Measurements from ENCODE around the gene CKMT2. TPM values are rescaled to one million over a fixed set of nuclear protein-coding genes. Genes with fewer than 3 reads are reported as not detected.

CKMT2 gene
- total RNA-seq, 3 donors from 2014 or later, result 3.6 to 5.3 (median 3.7) TPM

DNA sequence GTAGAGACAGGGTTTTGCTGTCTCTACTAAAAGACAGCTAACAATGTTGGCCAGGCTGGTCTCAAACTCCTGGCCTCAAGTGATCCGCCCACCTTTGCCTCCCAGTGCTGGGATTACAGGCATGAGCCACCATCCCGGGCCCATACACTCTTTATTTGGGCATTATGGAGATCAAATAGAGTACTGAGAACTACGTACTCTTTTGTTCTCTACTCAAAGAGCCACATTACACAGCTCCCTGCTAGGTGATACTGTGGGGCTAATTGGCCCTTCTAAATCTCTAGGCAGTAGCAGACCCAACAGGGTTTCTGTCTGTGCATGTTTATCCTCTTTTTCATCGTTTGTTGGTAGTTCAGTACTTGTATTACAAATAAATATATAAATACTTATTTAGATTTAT is 16.1 kb downstream of the CKMT2 start:
- H3K9me3 ChIP-seq, result no peaks in the 10 kb centered on the region
- TF ChIP-seq, protein P1, sequence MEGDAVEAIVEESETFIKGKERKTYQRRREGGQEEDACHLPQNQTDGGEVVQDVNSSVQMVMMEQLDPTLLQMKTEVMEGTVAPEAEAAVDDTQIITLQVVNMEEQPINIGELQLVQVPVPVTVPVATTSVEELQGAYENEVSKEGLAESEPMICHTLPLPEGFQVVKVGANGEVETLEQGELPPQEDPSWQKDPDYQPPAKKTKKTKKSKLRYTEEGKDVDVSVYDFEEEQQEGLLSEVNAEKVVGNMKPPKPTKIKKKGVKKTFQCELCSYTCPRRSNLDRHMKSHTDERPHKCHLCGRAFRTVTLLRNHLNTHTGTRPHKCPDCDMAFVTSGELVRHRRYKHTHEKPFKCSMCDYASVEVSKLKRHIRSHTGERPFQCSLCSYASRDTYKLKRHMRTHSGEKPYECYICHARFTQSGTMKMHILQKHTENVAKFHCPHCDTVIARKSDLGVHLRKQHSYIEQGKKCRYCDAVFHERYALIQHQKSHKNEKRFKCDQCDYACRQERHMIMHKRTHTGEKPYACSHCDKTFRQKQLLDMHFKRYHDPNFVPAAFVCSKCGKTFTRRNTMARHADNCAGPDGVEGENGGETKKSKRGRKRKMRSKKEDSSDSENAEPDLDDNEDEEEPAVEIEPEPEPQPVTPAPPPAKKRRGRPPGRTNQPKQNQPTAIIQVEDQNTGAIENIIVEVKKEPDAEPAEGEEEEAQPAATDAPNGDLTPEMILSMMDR (IDR thresholded peaks at IDR 0.05), result no peak
- no peak for TF ChIP-seq POLR2AphosphoS5 (IDR thresholded peaks at IDR 0.05)
- peaks cover 0 to 6% of the 10 kb centered on the region in 2 donors for H3K4me1 ChIP-seq
- peak overlapping the region in 1 of 2 donors; percentile 17 for H3K27ac ChIP-seq
- H3K27me3 ChIP-seq, result no peaks in the 10 kb centered on the region
- intact Hi-C loops (cut with DNase I; ENCODE audit: low total_unique reads), result no loop called here
- no peak overlapping the region for H3K4me3 ChIP-seq
- DNase-seq (ENCODE audit: low spot score in 2 of 2), result no peak
- no peaks in the 10 kb centered on the region for H3K36me3 ChIP-seq

DNA sequence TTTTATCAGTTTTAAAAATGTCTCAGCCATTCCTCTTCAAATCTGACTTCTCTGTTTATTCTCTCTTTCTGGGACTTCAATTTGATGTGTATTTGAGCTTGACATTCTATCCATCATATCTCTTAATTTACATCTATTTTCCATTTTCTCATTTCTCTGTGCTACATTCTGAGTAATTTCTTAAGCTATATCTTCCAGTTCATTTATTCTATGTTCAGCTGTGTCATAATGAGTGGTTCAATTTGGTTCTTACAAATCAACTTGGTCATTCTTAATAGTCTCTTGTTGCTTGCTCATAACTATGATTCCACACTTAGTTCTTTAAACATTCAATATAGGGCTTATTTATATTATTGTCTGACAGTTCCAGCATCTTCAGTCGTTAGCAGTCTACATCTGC is 16.9 kb downstream of the CKMT2 start:
- Histone ChIP-seq H3K36me3 (no peaks in the 10 kb centered on the region), H3K9me3 (no peaks in the 10 kb centered on the region), H3K4me3 (no peak overlapping the region), H3K27me3 (no peaks in the 10 kb centered on the region), H3K4me1 (peaks cover 0 to 6% of the 10 kb centered on the region in 2 donors), H3K27ac (no peak overlapping the region)
- TF ChIP-seq POLR2AphosphoS5 (IDR thresholded peaks at IDR 0.05) (no peak), POLR2A (IDR thresholded peaks at IDR 0.05) (no peak)
- intact Hi-C loops (cut with DNase I; ENCODE audit: low total_unique reads), result no loop called here
- DNase-seq (ENCODE audit: low spot score in 2 of 2), result no peak

DNA sequence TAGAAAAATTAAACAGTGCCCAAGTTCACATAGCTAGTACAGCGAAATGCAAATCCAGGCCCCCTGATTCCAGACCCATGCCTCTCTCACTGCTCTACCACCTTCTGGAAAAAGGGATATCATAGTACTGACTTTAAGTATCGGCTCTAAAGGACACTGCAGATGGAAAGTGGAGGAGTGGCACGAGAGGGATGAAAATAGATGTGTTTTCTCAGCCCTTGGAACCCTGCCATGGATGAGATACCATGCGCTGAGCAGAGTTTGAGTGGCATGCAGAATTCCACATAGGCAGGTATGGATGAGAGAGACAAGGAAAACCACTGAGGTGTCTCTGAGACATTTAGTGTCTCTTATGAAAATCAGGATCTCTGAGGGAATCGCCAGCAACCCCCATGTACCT is 18.8 kb downstream of the CKMT2 start:
- no peak for TF ChIP-seq POLR2AphosphoS5 (IDR thresholded peaks at IDR 0.05)
- TF ChIP-seq, protein P1 (IDR thresholded peaks at IDR 0.05), result no peak
- TF ChIP-seq POLR2A (IDR thresholded peaks at IDR 0.05), result no peak
- Histone ChIP-seq H3K9me3 (no peaks in the 10 kb centered on the region), H3K36me3 (no peaks in the 10 kb centered on the region), H3K27ac (no peak overlapping the region), H3K27me3 (no peaks in the 10 kb centered on the region), H3K4me1 (peaks cover 0 to 6% of the 10 kb centered on the region in 2 donors), H3K4me3 (no peak overlapping the region)
- intact Hi-C loops (cut with DNase I; ENCODE audit: low total_unique reads), result no loop called here
- DNase-seq (ENCODE audit: low spot score in 2 of 2), result no peak

DNA sequence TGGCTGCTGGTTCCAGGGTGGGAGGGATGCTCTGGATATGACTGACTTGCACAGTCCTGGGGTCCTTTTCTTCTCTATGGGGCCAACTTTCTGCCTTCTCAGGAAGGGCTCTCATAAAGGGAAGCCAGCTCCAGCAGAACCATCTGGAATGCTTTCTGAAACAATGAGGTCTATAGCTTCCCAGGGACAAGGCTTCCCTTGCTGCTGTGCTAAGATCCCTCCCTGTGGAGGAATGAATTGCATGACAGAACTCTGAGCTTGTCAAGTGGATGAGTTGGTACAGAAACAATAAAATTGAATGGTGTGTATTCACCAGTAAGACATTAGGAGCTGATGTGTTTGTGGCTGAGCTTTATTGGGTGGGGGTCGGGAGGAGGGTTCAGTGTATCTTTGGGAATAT is 19.8 kb downstream of the CKMT2 start:
- no peak for TF ChIP-seq POLR2AphosphoS5 (IDR thresholded peaks at IDR 0.05)
- TF ChIP-seq, protein P1 (IDR thresholded peaks at IDR 0.05), result no peak
- no peak for TF ChIP-seq POLR2A (IDR thresholded peaks at IDR 0.05)
- no peak overlapping the region for H3K27ac ChIP-seq
- no peak for DNase-seq (ENCODE audit: low spot score in 2 of 2)
- no peak overlapping the region for H3K4me3 ChIP-seq
- no peaks in the 10 kb centered on the region for H3K9me3 ChIP-seq
- intact Hi-C loops (cut with DNase I; ENCODE audit: low total_unique reads), result no loop called here
- no peaks in the 10 kb centered on the region for H3K36me3 ChIP-seq
- no peaks in the 10 kb centered on the region for H3K27me3 ChIP-seq
- H3K4me1 ChIP-seq, result peaks cover 0 to 3% of the 10 kb centered on the region in 2 donors

DNA sequence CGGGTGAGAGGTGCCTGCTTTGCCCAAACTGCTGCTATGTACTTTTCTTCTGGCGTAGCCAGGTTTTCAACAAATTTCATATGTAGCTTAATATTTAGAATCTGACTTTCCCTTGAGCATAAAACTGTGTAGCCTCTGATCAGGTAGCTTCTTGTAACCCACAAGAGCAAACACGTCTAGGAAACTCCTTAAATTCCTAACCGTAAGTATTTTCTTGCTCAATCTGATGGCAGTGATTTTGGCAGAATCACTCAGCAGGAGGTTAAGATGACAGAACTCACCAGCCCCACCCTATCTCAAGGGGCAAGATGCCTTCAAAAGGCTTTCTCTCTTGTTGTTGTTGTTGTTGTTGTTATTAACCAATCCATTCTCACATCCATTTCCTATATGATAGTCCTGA is 20.8 kb downstream of the CKMT2 start:
- Histone ChIP-seq H3K9me3 (no peaks in the 10 kb centered on the region), H3K36me3 (no peaks in the 10 kb centered on the region), H3K4me3 (no peak overlapping the region), H3K27me3 (no peaks in the 10 kb centered on the region), H3K4me1 (no peaks in the 10 kb centered on the region), H3K27ac (no peak overlapping the region)
- intact Hi-C loops (cut with DNase I; ENCODE audit: low total_unique reads), result no loop called here
- no peak for DNase-seq (ENCODE audit: low spot score in 2 of 2)
- TF ChIP-seq POLR2A (IDR thresholded peaks at IDR 0.05), result no peak
- no peak for TF ChIP-seq POLR2AphosphoS5 (IDR thresholded peaks at IDR 0.05)
- TF ChIP-seq, protein P1 (IDR thresholded peaks at IDR 0.05), result no peak

Measured in breast epithelium (tissue), 4 donors.